PFSK-1 (cell line): Measurements from ENCODE around the gene YPEL1.

Experiments
- POLR2AphosphoS5 ChIP-seq: IDR thresholded peaks from 2 replicates; pipeline ENCODE4 v1.6.1; 2012; ENCODE audit warnings: low read depth, mild to moderate bottlenecking, control low read depth, low read length, moderate library complexity
- SIN3A ChIP-seq: IDR thresholded peaks from 2 replicates; pipeline ENCODE4 v1.6.1; 2012; ENCODE audit warnings: mild to moderate bottlenecking, low read length, moderate library complexity, borderline replicate concordance; ENCODE audit not compliant: insufficient read depth

DNA sequence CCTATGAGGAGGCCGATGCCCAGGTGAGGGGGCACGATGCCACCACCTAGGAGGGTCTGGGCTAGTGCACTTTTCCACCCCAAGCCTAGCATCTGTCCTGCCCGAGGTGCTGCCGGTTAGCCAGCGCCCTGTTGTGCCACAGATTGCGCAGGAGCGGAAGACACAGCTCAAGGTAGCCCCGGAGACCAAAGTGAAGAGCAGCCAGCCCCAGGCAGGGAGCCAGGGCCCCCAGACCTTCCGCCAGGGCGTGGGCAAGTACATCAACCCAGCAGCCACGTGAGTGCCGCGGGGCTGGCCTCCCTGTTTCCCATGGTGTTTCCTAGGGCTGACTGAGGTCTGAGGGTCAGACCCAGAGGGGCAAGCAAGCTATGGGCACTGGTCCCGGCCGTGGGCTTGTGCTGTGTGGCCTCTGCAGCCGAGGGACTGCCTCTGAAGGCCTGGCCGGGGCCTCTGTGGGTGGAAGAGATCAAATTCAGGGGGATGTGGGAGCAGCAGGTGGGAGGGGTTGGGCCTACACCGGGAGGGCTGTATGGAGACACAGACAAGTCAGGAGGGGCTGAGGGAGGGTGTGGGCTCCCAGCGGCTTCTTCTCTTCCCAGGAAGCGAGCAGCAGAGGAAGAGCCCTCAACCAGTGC is 40.7 kb downstream of the YPEL1 start:
- no peak for TF ChIP-seq POLR2AphosphoS5
- no peak for TF ChIP-seq SIN3A
